ENCODE measurements around the gene WDR6.

DNA sequence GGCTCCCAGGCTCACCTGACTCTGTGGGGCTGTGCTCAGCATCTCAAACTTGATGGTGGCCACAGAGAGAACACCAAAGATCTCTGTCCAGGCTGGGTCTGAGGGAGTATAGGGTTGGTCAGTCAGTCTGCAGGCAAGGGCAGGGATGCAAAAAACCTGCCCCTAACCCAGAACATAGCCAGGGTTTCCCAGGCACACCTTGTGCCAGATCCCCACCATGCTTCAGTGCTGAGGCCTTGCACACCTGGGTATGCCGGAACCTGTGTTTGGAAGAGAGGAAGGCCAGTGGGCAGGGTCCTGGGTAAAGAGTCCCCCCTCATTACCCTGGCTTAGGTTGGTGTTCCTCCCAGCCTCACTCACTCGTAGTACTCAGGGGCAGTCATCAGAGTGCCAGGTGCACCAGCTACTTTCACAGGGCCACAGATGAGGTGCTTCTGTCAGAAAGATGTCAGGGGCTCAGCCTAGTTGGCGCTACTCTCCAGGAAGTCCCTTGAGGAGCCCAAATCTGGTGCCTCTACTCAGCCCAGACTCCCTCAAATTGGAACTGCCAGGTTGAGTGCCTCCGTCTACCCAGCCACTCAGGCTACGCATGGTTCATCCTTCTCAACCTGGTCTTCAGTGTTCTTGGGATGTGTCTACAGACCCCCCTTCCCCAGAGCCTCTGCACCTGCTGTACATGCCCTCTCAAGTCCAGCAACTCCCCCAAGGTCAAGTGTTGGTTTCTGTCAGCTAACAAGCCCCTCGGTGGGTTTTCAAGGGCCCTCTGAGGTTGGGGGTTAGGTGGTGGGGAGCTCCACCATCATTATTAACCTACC is 9.4 kb downstream of the WDR6 start:
- TF ChIP-seq RAD21 (IDR thresholded peaks at IDR 0.05) = no peak
- TF ChIP-seq, protein P1, sequence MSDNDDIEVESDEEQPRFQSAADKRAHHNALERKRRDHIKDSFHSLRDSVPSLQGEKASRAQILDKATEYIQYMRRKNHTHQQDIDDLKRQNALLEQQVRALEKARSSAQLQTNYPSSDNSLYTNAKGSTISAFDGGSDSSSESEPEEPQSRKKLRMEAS (IDR thresholded peaks at IDR 0.05) = no peak
- TF ChIP-seq, protein P2, sequence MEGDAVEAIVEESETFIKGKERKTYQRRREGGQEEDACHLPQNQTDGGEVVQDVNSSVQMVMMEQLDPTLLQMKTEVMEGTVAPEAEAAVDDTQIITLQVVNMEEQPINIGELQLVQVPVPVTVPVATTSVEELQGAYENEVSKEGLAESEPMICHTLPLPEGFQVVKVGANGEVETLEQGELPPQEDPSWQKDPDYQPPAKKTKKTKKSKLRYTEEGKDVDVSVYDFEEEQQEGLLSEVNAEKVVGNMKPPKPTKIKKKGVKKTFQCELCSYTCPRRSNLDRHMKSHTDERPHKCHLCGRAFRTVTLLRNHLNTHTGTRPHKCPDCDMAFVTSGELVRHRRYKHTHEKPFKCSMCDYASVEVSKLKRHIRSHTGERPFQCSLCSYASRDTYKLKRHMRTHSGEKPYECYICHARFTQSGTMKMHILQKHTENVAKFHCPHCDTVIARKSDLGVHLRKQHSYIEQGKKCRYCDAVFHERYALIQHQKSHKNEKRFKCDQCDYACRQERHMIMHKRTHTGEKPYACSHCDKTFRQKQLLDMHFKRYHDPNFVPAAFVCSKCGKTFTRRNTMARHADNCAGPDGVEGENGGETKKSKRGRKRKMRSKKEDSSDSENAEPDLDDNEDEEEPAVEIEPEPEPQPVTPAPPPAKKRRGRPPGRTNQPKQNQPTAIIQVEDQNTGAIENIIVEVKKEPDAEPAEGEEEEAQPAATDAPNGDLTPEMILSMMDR (IDR thresholded peaks at IDR 0.05; ENCODE audit: low read depth, low read length, missing input control) = no peak

Data from liver (tissue), 3 donors.